GM19397 (cell line): ENCODE results near the gene BAZ2B.

Experiments
- ATAC-seq: cut with Tn5 transposase; IDR thresholded peaks from one replicate; pipeline ENCODE4 v1.9.1; 2021; ENCODE audit warnings: mild to moderate bottlenecking, moderate library complexity; ENCODE audit not compliant: unreplicated experiment

Gene BAZ2B

DNA sequence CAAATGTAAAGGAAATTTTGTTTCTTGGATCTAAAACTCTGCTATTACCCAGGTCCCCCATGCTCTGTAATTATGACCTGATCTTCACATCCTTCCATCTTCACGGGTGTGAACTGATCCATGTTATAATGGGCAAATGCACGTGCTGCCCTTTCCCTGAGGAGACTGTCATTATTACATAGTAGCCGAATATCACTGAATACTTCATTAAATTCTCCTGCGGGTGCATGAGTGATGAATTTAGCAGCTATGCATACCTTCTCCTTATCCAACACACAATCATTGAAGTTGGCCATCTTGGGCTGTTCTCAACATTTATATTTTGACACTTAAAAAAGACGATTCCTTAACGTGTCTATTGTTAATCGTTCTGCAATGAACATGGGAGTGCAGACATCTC is 153.4 kb downstream of the BAZ2B start:
- ATAC-seq, result no peak

- no peak for ATAC-seq
These were observed 154.1 kb downstream of the BAZ2B start for GRCh38 chr2:159462201-159462785.

DNA sequence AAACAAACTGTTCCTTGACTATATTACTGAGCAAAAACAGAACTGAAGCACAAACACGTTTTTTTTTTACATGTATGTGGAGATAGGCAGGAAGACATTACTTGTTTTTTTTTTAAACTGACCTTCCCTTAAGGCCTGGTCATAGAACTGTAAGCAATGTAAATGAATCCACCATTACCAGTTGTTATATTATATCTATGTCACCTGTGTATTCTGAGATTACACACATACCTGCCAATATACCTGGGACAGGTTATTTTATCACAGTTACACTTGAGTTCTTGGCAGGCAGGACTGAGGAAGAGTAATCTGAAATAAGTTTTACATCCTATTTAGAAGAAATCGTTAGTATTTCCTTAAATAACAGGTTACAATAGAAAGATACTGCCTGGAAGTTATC is 155.3 kb downstream of the BAZ2B start:
- no peak for ATAC-seq

DNA sequence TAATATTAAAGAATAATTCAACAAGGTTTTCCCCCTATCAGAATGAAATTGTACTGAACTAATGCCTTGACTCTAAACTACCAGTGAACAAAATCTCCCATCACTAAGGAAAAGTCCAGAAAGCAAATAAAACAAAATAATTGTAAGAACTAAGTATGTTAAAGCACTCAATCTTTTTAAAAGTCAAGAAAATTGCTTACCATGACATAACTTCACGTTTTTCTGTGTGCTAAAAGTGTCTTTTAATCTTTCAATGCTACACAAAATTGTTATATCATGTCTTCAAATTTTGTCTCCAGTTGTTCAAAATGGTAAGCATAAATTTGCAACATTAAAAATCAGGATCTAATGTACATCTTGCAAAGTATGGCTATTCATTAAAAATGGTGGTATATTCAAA is 156.1 kb downstream of the BAZ2B start:
- no peak for ATAC-seq

DNA sequence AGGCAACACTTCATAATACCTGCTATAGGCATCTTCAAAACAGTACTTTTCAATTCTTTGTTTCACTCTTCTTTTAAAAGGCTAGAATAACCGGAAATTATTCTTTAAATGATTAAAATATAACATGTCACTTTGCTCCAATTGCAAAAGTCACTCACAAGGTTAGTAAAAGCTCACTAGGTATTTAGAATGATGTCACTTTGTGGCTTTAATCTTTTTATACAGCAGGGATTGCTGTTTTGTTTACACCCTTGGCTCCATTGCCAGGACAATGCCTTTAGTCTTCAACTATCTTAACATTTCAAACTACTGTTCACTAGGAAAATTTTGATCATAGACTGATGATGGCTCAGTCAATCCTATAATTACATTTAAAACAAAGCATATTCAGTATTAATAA is 157.1 kb downstream of the BAZ2B start:
- no peak for ATAC-seq

GRCh38 chr2:159457589-159457988 is 158.8 kb downstream of the BAZ2B start:
- ATAC-seq, result no peak

DNA sequence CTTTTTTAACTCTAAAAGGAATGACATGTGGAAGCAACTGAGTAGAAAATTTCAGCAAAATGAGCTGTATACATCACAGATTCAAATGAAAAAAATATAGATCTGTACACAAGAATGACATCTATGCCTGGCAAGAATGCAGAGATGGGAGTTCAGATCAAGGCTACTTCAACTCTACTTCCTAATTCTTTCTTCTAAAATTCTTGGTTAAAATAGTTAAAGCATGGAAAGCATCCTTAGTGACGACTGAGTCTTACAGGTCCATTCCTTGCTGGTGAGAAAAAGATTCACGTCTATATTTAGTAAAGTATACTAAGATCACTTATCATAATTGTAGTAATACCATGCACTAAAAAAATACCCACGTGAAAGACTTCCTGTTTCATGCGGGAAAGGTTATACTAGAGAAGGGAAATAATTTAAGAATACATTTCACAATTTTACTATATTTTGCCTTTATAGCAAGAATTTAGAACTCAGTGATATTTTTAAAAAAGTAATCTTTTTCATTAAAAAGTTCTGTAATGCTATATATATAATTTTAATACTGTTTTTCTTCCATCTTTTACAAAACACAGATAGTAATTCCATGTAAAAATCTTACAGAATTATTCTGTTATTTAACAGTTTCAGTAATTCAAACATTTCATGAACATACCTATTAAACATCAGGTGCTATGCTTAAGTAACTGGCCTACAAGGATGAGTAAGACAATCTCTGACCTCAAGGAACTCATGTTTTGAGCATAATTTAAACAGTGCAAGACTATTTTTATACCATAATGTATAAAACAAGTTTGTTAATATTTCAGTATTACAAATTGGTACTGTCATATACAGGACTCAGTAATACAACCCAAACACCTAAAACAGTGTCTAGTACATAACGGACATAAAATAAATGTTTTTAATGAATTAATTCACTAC is 159.6 kb downstream of the BAZ2B start:
- no peak for ATAC-seq

- no peak for ATAC-seq
These were observed 160.9 kb downstream of the BAZ2B start for GRCh38 chr2:159455330-159455918.

- no peak for ATAC-seq
These were observed 162.2 kb downstream of the BAZ2B start for GRCh38 chr2:159454185-159454584.

GRCh38 chr2:159450180-159450579 is 166.2 kb downstream of the BAZ2B start:
- ATAC-seq, result no peak

- no peak for ATAC-seq
These were observed 166.7 kb downstream of the BAZ2B start for GRCh38 chr2:159449504-159450124.

DNA sequence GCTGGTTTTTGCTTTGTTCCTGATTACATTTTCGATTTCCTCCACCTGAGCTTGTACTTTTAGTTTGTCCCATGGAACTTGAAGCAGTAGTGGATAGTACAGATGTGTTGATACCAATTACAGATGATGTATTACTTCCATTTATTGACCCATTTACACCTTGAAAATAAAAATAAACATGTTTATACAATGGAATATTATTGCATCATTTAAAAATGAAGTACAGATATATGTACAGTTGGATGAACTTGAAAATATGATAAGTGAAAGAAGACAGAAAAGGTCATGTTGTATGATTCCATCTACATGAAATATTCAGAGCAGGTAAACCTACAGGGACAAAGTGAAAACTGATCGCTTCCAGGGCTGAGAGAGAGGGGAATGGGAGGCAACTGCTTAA is 169.5 kb downstream of the BAZ2B start:
- no peak for ATAC-seq

DNA sequence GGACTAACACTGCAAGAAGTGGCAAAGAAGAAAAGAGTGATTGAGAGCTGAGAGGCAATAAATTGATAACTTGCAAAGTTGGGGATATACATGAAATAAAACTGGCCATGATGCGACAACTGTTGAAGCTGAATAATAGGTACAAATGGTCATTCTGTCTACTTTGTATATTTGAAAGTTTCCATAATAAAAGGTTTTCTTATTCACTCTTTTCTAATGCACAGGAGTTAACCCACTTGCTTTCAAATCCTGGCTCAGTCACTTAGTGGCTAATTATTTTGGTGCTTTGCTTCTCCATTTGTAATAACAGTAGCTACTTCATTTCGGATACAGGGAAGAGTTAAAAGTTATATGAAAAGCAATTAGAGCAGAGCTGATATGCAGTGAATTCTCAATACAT is 170.1 kb downstream of the BAZ2B start:
- ATAC-seq, result no peak

DNA sequence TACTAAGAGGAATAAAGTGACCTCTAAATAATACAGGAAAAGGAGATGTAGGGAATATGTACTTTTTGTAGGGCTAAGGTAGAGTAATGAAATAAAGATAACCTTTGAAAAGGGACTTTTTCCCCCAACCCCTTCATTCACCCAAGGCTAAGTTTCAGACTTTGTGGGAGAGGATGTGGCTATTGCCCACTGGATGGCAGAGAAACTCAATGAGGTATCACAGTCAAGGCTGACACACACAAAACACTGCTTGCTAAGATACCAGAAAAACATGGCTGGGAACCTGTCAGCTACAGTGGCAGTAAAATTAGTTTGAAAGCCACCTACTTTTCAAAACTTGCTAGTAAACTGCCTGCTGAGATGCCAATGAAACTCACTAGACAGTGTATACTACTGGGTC is 171.0 kb downstream of the BAZ2B start:
- no peak for ATAC-seq

DNA sequence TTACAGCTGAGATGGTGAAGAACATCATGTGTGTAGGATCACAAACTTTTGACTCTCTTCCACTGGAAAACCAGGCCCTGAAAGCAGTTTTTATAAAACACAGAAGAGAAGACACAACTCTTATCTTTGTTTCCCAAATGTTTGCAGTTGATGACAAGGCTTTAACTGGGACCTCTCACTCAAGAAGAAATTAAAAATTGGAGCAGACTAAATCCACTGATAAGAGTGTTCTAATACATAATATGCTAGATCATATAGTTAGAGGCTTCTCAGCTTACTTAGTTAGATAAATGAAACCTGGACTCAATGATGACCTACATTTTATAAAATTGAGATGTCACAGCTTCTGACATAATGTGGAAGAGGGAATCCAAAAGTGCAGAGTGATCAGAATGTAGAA is 171.6 kb downstream of the BAZ2B start:
- no peak for ATAC-seq

DNA sequence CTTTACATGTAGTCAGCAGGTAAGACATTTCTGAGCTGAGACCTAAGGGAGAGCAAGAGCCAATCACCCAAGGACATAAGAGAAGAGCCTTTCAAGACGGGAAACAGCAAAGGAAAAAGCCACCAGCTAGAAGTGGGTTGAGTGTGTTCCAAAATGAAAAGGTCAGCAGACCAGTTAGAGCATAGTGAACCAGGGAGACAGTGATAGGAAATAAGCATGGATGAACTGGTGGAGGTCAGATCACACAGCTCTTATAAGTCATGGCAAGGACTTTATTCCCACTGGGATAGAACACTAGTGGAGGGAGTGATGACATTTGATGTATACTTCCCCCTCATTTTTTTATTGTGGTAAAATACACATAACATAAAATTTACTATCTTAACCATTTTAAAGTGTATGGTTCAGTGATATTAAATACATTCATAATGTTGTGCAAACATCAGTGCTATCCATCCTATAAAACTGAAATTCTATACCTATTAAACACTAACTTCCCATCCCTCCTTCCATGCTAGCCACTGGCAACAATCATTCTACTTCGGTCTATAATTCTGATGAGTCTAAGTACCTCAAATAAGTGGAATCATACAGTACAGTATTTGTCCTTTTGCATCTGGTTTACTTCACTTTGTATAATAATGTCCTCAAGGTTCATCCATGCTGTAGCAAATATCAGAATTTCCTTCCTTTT is 174.0 kb downstream of the BAZ2B start:
- ATAC-seq, result no peak

- no peak for ATAC-seq
These were observed 175.2 kb downstream of the BAZ2B start for GRCh38 chr2:159441182-159441581.

DNA sequence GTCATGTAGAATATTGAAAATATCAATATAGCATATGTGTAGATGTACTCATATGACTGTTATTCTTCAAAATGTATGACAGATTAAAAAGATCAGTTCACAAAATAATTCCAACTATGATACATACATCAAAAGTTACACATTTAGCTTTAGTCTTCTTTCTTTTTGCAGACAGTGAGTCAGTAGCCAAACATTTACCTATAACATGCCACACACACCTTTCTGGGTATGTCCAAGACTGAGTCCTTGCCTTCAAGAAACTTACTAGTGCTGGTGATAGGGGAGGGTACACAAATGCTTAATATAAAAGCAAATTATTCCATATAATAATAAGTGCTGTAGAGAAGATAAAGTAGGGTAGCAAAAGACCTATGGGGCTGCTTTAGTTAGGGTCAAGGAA is 176.9 kb downstream of the BAZ2B start:
- ATAC-seq, result no peak

DNA sequence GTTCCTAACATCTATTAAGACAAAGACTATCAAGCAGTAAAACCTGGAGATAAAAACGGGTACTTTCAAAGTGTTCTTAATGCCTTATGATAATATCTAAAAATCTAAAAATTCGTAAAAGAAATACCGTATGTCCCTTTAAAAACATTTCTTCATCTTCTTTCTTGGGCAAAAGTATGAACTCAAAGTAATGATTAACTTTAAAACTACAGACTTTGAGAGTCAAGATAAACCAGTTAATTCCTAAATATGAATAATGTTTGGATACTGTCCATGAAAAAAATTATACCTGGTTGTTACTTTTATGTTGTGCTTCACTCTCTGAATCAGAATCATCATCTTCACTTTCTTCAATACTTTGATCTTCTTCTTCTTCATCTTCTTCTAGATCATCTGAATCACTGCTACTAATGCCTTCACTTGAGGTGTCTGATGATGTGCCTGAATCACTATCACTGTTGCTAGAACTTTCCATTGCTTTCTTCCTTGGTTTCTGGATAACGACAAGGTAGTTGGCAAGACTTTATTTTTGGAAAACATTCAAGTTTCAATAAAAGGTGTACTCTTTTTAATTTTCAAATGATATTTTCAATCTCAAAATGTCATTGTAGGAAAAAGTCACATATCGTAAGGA is 177.5 kb downstream of the BAZ2B start:
- ATAC-seq, result no peak

GRCh38 chr2:159438284-159438683 is 178.1 kb downstream of the BAZ2B start:
- ATAC-seq, result no peak

DNA sequence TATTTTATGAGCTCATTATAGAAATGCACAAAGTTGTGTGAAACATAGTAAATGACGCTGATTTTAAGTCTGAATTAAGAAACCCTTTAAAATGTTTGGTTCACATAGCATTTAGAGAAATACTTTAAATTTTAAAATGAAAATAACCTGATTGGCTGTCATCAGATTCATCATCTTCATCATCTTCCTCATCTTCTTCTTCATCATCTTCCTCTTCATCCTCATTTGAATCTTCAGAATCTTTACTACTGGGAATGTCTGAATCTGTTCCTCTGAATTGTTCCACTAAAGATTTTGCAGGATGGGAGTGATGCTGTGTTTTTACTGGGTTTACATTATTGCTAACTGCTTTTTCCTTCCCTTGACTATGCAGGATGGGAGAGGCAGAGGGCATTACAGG is 183.7 kb downstream of the BAZ2B start:
- no peak for ATAC-seq
